Skin epidermis (tissue), 12 donors: ENCODE measurements around the gene TLE1.

Experiments
- H3K27ac ChIP-seq, 21 experiments: fragments of 200-600 bp; sonication (generic) in 11 of 21; one replicate each; pipeline ENCODE4 v1.5.0; 2020; ENCODE audit warnings: mild to moderate bottlenecking in 3 of 21, inconsistent platforms in 2 of 21, moderate library complexity in 2 of 21
- H3K4me3 ChIP-seq, 7 experiments: fragments of 200-600 bp; sonication (generic) in 2 of 7; one replicate each; pipeline ENCODE4 v1.5.0; 2020; ENCODE audit warnings: inconsistent platforms in 2 of 7, mild to moderate bottlenecking in 2 of 7, moderate library complexity in 1 of 7

TLE1 gene

DNA sequence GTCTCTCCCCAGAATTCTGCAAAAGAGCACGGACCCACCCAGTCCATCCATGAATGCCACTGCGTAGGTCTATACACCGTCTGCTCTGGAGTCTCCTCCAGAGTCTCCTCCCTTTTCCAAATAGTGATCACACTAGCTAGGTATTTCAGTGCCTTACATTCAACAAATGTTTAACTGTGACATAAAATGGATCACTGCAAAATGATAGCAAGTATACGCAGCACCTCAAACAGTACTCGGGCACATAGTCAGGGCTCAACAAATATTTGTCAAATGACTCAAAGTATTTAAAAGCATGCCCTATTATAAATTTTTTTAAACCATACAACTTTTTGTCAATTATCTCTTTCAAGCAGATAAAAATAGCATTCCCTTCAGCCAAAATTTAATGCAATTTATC lies 60.5 kb downstream of the TLE1 start:
- Histone ChIP-seq H3K27ac (no peak overlapping the region), H3K4me3 (no peak overlapping the region)

DNA sequence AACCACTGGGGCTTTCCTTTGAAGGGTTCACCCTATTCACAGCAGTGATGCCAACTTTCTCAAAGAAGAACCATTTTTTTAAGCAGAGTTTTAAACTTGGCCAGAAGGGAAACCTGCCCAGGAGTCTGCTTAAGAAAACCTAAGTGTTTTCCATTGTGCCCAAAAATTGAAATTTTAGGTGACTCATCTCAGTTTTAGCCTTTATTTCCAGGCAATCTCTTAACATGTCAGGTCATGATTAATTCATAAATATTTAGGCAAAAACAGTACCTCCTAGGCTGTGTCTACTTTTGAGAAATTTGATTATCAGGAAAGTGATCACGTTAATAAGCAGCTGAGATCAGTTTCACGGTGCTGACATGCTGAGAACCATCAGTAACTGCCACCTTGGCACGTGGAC lies 61.9 kb downstream of the TLE1 start:
- Histone ChIP-seq H3K27ac (no peak overlapping the region), H3K4me3 (no peak overlapping the region)

DNA sequence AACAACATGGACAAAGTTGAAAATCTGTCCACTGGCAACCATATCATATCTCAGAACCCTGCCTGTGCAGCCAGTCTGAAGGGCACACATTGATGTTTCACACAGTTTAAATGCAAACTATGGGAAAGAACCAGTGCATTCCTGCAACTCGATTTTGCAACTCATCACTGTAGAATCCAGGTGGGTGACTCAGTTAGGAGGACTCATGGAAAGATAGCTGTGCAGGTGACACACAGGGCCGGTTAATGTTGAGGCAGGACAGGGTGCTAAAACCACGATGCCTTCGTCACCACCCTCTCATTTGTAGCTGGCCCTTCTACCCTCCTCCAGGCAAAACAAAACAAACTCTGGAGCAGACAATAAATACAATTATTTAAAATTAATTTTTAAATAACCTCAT lies 62.8 kb downstream of the TLE1 start:
- H3K27ac ChIP-seq, result no peak overlapping the region
- no peak overlapping the region for H3K4me3 ChIP-seq

DNA sequence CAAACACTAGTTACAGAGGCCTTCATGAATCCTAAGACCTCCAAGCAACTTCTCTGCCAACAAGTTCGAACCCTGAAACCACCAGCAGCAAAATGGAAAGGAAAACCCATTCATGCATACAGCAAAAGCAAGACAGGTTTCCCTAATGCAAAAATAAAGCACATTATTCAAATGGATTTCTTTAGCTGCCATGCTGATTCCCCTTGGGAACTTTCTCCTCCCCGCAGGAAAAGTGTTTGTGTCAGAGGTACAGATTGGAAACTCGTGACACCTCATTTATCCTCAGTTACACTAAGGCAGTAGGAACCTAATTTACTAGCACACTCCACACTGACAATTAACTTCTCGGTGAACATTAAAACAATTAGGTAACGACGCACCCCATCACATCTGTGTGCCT lies 63.4 kb downstream of the TLE1 start:
- no peak overlapping the region for H3K27ac ChIP-seq
- H3K4me3 ChIP-seq, result no peak overlapping the region

DNA sequence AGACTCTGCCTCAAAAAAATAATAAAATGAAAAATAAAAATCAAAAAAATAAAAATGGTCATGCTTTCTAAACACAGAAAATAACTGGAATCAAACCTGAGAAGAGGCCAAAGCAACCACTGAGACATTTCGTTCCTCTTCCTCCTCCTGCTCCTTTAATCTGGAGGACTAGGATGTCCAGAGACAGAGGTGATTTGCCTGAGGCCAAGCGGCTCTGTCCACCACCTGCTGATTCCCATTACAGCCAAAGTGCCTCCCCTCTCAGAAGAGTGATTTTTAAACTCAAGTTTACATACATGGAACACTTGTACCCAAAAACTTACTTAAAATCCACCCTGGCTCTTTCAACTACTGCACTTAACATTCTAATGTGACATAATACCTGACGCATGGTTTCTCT lies 65.6 kb downstream of the TLE1 start:
- H3K4me3 ChIP-seq, result no peak overlapping the region
- H3K27ac ChIP-seq, result no peak overlapping the region

DNA sequence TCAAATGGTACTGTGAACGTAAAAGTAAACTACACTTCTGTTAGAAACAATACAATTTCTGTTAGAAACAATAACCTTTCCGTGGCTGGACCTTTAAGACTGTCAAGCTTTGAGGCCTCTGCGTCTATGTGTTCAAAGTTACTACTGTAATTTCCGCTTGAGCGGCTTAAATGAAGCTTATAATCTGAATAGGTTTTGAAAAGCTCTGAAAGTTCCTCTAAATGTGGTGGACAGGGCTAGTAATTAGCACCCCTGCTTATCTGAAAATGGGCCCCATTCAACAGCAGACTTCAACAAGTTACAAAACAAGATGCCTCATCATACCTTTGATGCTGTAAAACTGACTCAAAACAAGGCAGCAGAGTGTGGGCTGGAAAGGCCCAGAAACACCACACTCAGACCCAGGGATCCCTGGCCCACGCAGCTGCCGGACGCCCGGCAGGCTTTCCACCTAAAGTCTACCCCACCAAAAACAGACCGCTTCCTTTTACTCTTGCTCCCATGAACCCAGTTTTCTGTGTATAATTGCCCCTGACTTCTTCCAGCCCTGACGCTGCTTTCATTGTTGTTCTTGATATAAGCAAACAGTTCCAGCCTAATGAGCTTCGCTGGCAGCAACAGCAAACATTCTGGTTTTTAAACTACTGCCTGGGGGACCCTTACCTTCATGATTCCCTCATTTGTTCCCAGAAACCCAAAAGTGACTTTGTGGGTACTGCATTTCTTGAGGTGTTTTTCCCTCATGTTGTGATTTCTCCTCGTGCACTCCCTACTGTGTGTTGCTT lies 66.7 kb downstream of the TLE1 start:
- no peak overlapping the region for H3K4me3 ChIP-seq
- H3K27ac ChIP-seq, result peak overlapping the region in 1 of 21 experiments; percentile 30

DNA sequence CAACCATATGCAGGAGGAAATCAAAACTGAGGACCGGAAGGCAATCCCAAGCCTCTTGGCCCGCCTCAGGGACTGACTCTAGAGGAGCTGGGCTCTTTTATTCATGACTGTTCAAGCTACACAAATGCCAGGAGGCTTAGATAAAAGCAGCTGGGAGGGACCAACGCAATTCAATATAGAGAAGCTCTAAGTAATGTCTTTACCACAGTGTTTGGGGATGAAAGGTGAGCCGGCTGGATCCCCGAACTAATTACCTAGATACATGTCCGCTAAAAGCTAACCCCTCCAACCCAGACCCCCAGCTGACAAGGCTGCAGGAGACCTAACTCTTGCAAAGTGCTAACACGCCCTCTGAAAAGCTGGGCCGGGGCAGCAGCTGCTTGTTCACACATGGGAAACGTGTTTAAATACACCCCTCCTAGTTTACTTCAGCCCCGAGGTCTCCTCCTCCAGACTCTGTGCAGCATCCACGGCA lies 67.5 kb downstream of the TLE1 start:
- H3K4me3 ChIP-seq, result no peak overlapping the region

DNA sequence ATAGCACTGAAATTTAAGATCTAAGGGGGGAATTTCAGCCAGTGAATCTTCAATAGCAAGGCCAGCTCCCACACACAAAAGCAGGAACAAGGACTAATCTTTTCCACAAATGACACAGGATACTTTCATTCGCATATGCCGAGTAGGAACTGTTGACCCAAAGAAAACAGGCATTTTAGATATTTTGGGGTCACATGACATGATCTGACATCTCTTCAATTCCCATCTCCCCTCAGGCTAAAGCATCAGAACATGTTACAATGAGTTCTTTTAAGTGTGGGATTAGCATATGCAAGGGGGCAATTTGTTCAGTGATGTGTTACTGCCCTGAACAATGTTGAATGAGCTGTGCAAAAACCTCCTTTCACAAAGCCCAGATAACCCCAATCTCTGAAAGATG lies 68.2 kb downstream of the TLE1 start:
- no peak overlapping the region for H3K4me3 ChIP-seq
- H3K27ac ChIP-seq, result no peak overlapping the region

More for the DNA sequence above, 67.5 kb downstream of the TLE1 start:
- H3K27ac ChIP-seq, result peak overlapping the region in 1 of 21 experiments; percentile 2

DNA sequence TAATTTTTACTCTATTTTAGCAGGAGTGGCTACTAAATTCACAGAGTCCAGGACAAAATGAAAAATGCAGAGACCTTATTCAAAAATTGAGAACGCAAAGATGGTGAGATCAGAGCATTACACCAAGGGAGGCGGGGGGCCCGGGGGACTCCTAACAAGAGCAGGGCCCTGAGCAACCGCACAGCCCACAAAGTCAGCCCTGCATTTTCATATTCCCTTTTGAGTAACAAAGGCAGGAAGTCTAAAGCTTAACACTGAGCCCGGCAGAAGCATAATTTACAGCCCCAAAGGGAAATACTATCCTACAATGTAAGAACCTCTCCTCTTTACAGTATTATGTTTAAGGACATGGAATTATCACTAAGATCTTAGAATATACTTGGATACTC lies 69.4 kb downstream of the TLE1 start:
- Histone ChIP-seq H3K27ac (peak overlapping the region in 1 of 21 experiments; percentile 9), H3K4me3 (no peak overlapping the region)

DNA sequence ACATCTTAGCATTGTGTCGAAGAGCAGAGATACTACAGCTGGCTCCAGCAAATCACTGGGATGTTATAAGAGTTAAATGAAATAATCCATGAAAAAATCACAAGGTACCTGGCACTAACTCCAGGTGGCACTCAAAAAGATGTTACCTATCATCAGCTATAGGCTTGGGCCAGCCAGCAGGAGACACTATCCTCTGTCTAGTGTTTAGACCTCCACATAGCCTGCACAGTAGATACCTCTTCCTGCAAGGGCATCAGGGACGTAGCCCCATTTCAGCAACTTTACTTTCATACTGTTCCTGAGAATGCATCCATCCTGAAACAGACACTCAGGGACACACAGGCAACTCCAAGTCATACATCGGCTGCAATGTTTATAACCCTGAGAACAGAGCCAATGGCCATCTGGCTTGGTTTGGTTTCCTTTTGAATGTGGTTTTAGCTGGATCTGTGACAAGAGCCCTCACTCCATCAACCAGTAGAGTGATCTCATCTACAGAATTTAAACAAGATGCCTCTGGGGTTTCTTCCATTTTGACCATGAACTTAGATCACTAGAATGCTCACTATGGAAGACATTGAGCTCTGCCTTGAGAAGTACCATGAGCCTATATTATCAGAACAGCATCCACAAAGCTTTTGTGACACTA lies 69.9 kb downstream of the TLE1 start:
- H3K4me3 ChIP-seq, result no peak overlapping the region
- H3K27ac ChIP-seq, result peak overlapping the region in 1 of 21 experiments; percentile 9

DNA sequence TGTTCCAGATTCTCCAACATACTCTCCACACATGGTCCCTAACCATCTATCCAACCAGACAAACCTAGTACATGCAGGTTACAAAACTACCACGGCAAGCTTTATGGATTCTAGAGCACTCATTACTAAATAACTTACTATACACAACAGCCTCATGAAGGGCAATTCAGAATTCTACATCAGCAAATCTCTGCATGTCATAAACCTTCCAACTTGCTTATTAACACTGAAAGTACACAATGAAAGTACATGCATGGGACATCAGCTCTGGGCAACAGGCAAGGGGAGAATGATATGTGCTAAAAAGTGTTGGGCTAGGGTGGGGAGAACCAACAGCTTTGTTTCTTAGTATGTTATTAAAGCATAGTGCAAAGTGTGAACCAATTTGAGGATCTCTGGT lies 70.4 kb downstream of the TLE1 start:
- Histone ChIP-seq H3K27ac (no peak overlapping the region), H3K4me3 (no peak overlapping the region)

DNA sequence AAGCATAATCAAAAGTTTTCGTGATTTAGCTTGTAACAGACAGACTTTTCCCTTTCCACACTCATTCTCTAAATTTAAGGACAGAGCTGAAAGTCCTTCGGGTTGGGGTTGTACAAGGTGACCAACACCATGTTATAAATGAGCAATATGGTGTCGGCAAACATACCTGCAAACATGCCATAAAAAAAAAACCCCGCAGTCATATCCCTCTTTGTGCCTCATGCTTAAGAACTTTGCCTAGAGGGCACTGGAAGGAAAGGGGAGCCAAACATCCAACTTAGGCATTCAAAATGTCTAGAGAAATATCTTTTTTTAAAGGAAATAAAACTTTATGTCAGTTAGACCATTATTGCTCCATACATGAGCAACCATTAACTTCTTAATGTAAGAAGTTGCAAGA lies 73.2 kb downstream of the TLE1 start:
- Histone ChIP-seq H3K27ac (no peak overlapping the region), H3K4me3 (no peak overlapping the region)

DNA sequence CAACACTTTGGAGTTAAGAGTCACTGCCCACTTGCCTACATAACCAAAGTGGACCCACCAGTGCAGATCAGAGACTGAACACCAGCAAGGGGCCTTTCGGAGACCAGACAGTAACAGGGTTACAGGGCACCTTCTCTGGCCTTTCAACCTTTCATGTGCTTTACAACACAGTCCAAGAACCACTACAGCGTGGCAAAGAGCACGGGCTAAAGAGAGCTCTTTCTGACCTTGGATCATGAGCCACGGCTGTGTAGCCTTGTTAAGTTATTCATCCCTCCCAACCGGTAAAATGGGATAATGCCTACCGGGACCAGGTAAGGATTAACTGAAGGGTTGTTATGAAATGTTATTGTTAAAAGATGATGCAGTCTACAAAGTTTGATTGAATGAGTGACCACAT lies 75.0 kb downstream of the TLE1 start:
- Histone ChIP-seq H3K27ac (peak overlapping the region in 1 of 21 experiments; percentile 30), H3K4me3 (no peak overlapping the region)

DNA sequence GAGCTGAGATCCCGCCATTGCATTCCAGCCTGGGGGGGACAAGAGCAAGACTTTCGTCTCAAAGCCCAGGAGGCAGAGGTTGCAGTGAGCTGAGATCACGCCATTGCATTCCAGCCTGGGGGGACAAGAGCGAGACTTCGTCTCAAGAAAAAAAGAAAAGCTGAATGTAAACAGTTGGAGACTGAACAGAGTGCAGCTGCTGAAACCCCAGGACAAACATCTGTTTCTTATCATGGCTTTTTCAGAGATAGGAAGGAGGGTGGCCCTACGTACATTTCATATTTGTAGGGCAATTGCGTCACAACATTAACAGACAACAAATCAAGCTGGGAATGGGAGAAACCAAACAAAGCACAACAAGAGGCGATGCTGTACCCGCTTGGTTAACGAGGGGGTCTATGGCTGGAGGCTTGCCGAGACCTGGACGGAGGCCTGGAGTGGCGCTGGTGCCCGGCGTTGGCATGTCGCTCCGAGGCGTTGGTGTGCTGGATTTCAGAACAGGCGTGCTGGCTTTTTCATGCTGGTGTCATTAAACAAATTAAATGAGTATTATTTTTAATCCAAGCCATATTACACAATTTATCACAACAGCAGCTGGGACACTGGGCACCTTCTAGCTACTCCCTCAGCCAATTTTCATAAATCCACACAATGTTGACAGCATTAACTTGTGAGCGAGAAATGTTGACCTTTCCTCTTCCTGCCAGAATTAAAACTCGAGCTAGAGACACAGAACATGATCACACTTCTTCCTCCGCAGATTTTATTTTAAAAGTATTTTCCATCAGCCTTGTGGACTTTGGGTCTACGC lies 76.1 kb downstream of the TLE1 start:
- peak overlapping the region in 3 of 21 experiments; percentile 17 to 57 (median 34) for H3K27ac ChIP-seq
- H3K4me3 ChIP-seq, result no peak overlapping the region

DNA sequence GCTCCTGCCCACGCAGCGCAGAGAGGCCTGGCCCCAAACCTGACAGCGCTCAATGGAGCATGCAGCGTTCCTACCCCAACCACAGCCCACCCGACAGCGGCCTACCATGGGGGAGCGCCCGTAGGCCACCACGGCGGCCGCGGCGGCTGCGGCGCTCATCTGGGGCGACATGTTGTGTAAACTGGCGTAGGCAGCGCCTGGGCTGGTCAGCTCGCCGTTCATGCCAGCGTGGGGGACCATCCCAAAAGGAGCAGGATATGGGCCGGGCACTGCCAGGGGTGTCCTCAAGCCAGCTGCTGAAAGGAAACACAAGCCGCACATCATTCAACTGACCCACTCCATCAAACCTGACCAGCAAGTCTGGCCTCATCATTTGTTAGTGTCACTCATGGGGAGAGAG lies 77.7 kb downstream of the TLE1 start:
- H3K4me3 ChIP-seq, result no peak overlapping the region
- no peak overlapping the region for H3K27ac ChIP-seq

DNA sequence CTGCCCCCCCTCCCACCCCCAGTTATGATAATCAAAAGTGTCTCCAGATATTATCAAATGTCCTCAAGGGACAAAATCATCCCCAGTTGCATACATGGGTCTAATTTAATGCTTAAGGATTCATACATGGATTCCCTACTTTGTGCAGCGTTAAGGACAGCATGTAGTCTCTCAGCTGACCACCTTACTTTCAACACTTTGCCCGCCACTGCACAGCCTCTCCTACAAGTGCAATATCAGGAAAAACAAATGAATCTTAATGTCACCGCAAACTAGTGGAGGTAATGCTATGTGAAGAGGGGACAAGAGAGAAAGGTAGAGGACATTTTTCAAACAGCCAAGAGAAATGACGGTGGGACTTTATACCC lies 78.6 kb downstream of the TLE1 start:
- Histone ChIP-seq H3K4me3 (no peak overlapping the region), H3K27ac (no peak overlapping the region)

DNA sequence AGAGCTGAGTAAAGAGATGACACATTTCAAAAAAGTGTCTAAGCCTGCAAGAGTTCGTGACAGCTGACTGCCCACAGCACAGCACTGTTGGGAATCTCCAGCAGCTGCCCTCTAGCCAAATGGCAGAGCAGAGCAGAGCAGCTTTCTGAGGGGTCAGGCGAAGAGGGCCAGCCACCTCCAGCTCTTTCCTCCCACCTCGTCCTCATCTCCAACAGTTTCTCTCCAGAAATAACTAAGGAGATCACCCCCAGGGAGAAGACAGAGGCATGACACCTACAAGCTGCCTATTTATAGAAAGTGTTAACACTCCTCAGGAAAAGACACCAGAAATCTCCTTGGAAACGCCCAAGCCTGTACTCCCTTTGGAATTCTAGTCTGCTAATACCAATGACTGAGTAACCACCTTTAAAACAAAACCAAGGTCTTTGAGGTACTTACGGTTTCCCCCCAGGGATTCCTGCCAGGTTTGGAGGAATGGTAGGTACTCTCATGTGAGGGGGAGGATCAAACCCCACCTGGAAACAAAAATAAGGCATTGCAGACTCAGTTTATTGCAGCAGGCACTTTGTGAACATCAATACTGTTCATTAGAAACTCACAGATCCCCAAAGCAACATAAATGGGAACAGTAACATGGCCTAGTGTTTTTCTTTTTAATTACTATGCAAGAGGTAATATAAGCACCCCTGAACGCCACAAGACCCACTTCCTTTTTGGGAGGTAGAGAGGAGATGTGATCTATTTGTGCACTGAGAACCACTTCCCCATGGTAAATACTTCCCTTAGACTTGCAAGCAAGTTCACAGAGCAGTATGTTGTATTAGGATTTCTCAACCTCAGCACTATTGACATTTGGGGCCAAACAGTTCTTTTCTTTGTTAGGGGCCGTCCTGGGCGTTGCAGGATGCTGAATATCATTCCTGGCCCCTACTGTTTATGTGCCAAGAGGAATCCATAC lies 79.3 kb downstream of the TLE1 start:
- H3K4me3 ChIP-seq, result no peak overlapping the region
- H3K27ac ChIP-seq, result no peak overlapping the region

DNA sequence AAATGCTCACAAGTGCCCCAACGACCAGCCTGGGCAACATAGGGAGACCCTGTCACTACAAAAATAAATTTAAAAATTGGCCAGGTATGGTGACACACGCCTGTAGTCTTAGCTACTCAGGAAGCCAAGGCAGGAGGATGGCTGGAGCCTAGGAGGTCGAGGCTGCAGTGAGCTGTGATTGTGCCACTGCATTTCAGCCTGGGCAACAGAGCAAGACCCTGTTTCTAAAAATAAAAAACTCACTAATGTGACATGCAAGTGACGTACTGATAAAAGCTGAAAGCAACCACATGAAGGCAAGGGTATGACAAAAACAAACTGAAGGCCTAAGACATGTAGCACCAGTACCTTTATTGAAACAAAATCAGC lies 81.1 kb downstream of the TLE1 start:
- Histone ChIP-seq H3K4me3 (no peak overlapping the region), H3K27ac (no peak overlapping the region)

DNA sequence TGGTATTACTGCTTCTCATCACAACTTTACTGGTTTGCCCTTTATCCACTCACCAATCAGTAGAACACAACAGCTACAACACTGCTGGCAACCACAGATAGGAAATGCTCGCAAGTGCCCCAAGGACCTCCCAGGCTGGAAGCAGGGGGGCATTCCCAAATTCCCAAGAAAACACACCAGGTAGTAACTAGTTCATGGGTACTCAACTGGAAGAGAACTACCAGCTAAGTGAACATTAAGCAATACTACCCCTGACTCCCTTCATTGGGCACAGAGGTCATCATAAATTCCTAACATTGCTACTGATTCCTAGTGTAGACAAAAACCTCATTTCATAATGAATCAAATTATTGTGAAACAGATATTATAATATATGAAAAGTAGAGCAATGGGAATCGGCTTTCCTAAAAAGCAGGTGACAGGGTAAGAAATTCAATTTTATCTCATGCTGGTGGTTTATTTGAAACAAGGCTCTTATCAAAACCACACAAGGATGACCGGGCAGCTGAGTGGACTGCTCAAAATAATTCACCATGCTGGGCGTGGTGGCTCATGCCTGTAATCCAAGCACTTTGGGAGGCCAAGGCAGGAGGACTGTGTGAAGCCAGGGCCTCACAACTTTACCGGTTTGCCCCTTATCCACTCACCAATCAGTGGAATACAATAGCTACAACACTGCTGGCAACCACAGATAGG lies 81.6 kb downstream of the TLE1 start:
- Histone ChIP-seq H3K4me3 (no peak overlapping the region), H3K27ac (no peak overlapping the region)
